ENCODE data around the gene URAD.
A peak's percentile ranks its signal among the peaks of the same experiment; 100 is the strongest.

The URAD gene

DNA sequence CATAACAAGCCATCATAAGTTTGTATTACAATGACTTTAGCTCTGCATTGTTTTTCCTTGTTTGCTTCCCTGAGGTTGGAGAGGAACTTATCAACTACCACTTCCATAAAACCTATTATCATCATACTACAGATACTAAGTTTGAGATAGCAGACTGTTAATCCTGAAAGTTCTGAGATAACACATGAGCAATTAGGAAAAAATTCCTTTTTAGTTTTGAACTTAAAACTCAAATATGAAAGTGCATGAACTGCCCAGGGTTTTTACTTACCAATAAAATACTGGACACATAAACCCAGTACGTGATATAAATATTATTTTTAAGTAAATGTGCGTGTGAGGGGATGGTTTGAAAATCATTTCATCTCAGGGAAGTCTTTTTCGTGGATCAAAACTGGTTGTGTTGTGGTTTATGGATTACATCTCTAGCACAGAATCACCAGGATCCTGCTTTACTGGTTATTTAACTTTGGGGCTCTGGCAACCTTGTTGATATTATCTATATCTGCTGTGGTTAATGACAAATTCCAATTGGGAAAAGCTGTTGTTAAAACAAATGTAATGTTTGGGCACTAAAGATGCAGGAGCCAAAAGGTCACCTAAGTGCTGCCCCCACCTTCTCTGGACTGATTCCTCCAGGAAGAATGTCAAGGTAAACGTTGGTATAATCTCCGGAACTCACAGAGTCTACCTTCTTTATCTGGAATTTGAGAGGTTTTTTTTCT, 31.8 kb downstream of the URAD start:
- DNase-seq (ENCODE audit: low spot score): no peak

DNA sequence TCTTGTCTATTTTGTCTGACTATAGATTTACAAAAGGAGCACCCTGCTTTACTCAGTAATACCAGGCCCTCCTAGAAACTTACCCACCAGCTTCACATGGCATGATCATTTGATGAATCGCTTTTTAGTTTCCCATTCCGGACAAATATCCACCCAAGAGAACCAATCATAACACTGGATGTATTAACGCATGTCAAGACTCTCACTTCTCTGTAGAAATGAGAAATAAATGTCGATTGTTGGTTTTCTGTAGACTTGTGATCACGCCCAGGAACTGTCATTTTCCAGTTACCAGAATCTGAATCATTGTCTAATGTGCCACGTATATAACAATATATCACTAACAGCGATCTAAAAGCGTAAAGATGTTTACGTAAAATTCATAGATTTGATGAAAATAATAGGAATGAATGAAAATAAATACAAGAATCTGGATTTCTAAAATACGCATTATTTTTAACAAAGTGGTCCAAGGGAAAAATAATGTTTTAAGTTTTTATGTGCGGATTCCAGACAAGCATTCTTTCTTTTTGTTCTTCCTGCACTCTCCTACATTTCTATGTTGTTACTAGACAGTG, 33.4 kb downstream of the URAD start:
- DNase-seq (ENCODE audit: low spot score): no peak

DNA sequence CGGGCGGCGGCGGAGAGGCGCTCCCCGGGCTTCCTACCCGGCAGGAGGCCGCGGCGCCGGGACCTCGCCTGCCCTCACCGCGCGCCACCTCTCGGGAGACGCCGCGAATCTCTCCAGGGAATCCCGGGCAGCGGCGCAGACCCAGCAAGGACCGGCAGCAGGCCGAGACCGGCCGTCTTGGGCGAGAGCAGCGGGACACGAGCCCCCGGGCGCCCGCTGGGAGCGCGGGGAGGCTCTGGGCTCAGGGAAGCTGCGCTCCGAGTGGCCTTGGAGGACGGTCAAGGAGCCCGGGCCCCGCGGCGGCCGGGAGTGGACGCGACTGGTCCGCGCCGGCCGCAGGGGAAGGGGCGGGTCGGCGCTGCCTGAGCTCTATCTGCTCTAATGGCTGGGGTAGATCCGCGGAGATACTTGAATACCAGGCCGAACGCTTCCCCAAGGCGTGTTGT, 34.1 kb downstream of the URAD start:
- DNase-seq (ENCODE audit: low spot score): peak; percentile 70

DNA sequence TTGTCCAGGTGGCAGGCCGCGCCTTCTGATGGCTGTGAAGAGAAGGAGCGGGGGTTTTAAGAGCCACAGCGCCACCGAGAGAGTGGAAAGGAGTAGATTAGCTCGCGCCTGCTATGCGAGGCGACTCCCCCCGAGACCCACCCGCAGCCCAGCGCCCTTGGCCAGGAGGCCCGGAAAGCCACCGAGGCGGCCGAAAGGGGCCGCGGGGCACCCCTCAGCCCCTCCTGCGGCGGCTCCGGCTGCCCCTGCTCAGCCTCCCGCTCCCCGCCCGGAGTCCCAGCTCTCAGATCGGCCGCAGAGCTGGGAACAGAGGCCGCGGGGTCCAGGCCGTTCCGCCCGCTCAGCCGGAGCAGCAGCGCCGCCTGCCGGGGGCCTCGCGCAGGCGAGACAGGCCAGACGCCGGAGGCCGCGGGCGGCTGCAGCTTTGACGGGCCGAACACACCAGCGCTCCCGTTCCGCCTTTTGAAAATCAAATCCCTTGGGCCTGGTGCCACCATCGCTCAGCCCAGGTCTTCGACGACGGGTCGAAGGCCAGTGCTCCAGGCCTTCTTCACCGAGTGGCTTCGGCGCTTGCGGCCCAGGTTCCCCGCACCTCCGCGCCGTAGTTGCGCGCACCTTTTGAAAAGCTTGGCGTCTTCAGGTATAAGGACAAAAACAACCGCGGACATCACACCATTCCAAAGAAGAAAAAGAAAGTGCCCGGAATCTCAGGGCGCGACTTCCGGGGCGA, 34.7 kb downstream of the URAD start:
- peak; percentile 93 for DNase-seq (ENCODE audit: low spot score)

DNA sequence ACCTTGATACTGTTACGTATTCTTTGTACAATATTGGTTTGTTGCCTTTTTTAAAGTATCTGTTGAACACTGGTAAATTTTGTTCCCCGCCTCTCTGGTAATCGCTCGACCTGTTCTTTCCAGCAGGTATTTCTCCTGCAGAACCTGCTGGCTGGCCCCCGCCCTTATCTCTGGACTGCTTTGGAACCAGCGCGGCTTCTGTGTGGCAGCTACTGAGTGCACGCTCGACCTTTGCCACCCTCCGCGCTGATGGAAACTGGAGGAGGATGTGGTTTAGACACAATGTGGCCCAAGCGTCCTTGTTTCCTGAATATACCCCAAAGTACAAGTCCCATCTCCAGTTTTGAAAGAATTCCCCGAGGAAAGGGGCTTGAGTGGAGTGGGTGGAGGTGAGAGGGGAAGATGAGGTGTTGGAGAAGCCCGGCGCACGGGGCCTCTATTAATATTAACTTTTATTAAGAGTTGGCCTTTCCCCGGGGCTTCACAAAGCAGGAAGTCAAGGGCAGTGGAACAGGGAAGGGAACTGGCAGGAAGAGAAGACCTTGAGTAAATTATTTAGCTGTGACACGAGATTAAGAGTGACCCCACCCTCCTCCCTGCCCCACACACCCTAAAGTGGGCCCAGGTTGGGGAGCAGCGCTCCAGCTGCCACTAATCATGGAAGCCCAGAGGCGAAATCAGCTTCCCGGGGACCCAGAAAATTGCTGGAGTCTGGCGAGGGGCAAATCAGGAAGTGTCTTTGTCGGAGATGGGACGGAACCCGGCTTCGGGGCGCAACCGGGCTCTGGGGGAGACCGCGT, 35.4 kb downstream of the URAD start:
- no peak for DNase-seq (ENCODE audit: low spot score)

DNA sequence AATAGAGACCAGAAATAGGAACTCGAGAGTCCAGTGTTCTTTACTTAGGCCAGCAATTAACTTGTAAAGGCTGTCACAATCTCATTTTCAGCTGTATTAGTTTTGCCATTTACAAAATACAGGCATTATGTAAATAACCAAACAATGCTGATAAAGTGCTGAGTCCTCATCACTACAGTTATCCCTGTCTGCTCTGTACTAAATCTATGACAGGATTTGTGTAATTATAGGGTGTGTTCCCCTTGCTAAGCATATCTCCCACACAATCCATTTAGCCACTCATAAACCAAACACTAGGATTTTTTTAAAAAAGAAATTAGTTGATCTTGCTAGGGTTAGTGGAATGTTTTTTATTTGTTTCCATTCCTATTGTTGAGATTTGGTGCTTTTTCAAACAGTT, 45.5 kb downstream of the URAD start:
- no peak for DNase-seq (ENCODE audit: low spot score)

DNA sequence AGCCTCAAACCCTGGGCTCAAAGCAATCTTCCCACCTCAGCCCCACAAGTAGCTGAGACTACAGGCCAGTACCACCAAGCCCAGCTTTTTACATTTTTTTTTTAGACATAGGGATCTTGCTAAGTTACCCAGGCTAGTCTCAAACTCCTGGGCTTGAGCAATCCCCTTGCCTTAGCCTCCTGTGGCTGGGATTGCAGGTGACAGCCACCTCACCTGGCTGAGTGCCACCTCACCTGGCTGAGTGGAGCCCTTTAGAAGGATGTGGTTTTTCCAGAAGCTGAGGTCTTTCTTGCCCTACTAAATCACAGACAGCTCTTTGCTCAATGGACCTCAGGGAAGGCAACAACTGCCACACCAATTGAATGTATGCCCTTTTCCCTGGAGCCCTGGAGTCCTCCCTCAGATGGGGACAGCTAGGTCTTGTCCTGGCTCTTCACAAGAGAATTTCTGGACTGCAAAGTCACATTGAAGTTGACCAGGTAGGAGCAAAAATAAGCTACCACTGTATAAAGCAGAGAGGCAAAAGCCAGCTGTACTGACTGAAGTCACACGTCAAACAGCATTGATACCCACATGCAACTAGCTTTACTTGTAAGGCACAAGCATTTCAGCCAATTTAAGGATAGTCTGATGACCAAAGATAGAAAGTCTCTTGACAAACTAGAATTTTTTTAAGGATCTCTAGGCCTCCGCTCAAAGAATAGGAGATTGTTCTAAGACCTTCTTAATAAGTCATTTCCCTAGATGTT, 54.7 kb downstream of the URAD start:
- no peak for DNase-seq (ENCODE audit: low spot score)

DNA sequence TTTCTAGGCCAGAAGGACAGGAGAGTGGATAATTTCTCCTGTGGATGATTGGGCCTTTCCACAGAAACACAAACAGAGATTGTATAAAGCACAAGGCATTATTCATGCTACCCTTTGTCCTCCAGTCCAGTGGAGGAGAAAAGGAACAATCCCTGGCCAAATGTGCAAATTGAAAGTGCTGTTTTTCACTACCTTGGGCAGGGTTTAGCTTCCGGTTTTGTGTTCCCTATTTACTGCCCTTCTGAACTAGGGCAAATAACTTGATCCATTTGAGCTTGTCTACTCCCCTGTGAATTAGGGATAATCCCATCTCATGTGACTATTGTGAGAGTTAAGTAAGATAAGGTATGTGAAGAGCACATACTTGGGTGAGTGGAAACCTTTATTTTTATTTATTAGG, 55.4 kb downstream of the URAD start:
- DNase-seq (ENCODE audit: low spot score): no peak

DNA sequence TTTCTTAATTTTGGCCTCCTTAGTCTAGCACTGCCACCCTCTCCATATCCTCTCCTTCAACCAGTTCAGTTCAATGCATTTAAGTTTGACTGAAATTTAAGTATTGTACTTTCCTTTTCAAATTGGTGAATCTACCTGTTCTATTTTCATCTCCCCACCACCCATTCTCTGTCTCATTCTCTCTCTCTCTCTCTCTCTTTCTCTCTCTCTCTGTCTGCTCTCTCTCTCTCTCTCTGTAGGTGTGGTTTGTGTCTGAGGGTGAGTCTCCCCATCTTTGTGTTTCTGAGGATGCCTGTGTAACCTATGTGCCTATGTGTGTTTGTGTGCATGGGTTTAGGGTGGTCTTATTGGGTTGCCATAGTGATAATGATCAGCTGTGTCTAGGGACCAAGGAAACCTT, 58.6 kb downstream of the URAD start:
- no peak for DNase-seq (ENCODE audit: low spot score)

DNA sequence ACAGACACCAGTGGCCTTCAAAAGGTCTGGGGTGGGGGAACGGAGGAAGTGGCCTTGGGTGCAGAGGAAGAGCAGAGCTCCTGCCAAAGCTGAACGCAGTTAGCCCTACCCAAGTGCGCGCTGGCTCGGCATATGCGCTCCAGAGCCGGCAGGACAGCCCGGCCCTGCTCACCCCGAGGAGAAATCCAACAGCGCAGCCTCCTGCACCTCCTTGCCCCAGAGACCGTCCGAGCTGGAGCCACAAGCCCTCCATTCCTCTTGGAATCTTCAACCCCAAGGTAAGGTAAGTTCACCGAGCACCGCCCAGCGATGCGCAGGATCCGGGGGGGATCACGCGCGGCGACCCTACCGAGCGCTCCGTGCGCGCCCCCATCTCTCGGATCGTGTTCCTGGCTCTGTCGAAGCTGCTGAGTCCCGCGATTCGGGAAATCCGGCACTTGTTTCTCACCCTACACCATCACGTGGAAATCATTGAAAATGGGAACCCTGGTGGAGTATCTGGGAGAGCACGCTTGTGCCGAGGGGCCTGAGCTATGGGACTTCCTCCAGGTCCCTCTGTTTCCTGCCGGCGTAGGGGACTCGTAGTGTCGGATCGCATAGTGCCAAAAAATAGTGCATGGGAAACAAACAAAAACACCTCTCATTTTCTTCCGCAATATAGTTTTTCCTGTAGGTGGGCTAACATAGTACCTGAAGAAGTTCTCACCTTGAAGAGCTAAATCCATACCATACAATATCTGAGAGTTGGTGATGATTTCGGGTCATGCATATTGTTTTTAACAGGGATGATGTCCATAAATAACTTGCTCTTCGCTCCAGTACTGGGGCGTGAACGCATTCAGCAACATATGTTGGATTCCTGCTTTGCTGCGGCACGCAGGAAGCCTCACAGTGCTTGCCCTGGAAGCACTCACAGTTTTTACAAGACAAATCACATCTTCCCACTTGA, 59.4 kb downstream of the URAD start:
- DNase-seq (ENCODE audit: low spot score): no peak

DNA sequence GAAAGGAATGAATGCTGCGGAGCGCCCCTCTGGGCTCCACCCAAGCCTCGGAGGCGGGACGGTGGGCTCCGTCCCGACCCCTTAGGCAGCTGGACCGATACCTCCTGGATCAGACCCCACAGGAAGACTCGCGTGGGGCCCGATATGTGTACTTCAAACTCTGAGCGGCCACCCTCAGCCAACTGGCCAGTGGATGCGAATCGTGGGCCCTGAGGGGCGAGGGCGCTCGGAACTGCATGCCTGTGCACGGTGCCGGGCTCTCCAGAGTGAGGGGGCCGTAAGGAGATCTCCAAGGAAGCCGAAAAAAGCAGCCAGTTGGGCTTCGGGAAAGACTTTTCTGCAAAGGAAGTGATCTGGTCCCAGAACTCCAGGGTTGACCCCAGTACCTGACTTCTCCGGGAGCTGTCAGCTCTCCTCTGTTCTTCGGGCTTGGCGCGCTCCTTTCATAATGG, 60.1 kb downstream of the URAD start:
- DNase-seq (ENCODE audit: low spot score): no peak

All from ecto neural progenitor cell (in vitro differentiated cells).